ENCODE data around the gene LRIG2.
A peak's percentile ranks its signal among the peaks of the same experiment; 100 is the strongest.
"Not testable (repeated sequence)": the region's sequence is repeated elsewhere in the genome, so short reads cannot be mapped to it uniquely, and the experiment has no call there.

The LRIG2 gene

DNA sequence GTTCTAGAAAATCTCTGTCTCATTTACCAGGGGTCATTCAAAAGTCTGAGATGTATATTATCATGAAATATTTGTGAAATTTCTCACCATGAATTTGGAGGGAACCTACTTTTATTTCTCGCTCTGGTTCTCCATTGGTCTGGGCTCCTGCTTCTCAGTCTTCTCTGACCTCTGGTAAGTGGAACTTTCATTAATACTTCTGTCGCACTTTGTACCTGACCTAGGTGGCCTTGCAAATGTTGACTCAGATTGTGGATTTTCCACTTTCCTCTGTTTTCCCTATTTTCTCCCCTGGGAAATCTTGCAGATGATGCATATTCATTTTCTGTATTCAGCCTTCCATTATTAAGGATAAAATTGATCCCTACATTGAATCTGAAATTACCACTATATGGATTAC lies 53.2 kb downstream of the LRIG2 start:
- no peak for DNase-seq (ENCODE audit: low read depth)

DNA sequence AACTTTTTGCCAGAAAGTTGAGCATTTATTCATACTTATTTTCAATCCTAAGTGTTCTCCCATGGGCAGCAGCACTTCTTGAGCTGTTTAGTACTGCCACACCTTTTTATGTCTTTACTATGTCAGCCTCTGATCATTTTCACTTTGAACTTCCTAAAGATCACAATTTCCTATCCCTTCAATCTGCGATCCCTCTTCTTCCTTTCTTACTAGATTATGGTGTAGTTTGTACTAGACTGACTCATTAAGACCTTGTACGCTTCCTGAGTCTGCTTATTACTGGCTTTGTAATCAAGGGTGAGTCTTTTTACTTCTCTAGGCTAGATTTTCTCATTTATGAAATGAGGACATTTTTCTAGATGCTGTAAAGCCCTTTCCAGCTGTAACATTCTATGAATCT lies 55.1 kb downstream of the LRIG2 start:
- DNase-seq (ENCODE audit: low read depth) = no peak

DNA sequence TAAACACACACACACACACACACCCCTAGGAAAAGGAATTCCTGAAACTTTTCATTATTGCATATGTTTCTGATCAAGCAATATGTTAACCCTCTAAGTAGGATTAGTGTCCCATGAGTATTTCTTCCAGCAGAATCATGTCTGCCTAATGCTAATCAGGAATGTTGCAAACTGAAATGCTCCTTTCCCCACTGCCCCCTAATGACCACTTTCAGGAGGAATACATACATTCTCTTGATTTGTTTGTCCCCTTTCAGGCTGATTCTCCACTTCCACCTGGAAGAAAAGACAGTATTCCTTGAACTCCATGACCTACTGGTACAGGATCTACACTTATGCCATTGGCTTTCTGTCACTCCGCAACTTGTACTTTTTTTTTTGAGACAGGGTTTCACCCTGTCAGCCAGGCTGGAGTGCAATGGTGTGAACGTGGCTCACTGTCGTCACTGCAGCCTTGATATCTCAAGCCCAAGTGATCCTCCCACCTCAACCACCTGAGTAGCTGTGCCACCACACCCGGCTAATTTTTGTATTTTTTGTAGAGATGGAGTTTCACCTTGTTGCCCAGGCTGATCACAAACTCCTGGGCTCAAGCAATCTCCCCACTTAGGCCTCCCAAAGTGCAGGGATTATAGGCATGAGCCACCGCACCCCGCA lies 56.7 kb downstream of the LRIG2 start:
- no peak for DNase-seq (ENCODE audit: low read depth)

DNA sequence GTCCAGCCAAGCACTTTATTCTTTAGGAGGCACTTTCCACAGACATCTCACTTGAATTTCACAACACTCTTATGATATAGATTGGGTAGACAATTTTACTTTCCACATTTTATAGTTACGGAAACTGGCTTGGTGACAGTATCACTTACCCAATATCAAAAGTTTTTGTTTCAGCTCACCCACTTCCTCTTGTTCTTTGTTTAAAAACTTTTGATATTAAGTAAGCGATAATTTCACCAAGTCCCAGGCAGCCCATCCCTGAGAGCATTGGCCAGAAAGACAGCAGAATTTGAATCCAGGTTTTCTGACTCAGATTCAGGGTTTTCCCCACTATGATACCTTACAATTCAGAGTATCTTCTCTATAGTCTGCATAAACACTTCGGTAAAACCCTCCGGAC lies 60.0 kb downstream of the LRIG2 start:
- DNase-seq (ENCODE audit: low read depth) = no peak

DNA sequence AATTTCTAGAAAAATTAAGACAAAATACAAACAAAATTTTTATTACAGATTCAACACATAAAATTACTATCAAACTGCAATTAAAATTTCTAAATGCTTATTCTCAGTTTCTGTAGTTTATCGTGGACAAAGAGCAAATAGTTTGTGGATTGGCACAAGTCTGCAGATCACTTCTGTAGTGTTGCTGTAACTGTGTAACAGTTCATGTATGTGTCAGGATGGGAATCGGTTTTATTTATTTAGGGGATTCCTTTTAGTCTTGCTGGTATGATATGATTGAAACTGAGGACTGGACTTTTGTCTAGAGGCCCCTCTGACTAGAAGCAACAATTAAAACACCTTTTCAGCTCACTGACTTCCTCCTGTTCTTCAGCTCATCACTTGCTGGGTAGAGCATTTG lies 60.8 kb downstream of the LRIG2 start:
- no peak for DNase-seq (ENCODE audit: low read depth)

DNA sequence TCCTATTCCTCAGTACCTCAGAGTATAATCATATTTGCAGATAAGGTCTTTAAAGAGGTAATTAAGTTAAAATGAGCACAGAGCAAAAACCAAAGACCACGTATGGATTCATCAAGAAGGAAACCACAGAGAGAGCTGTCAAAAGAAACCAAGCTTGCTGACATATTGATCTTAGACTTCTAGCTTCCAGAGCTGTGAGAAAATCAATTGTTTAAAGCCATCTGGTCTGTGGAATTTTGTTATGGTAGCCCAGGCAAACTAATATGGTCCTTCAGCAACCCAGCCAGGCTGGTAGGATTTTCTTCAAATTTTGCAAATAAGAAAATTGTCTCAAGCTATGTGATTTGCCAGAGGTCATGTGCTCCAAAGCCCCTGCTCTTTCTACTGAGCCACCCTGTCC lies 62.5 kb downstream of the LRIG2 start:
- no peak for DNase-seq (ENCODE audit: low read depth)

DNA sequence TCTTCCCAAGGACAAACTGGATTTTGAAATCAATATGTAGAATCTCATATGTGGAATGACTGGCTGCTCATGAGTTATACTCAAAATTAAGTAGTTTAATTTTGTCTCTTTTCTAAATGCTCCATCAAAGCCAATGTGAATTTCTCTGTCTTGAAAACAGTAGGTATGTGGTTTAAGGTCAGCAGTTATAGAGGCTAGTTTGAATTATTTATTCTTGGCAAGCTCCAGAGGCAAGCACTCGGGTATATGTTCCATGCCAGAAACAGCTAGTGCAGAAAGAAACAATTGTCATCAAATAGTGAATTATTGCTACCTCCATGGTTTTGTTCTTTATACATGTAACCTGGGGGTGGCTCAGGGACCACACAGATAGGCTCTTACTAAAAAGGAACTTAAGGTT lies 63.5 kb downstream of the LRIG2 start:
- DNase-seq (ENCODE audit: low read depth) = no peak

DNA sequence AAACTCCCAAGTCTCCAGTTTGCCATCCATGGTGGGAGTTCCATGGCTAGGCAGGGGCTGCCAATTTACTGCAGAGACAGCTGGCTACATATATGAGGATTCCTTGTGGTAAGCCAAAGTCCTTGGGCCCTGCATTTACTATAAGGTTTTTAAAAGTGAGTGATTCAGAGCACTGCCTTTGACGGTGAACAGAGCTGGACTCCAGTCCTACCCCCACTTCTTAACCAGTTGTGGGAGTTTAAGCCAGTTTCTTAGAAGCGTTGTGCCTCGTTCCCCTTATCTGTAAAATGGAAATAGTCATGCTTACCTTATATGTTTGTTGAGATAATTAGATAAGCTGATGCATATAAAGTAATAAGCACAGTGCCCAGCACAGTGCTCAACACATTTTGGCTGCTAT lies 64.6 kb downstream of the LRIG2 start:
- no peak for DNase-seq (ENCODE audit: low read depth)

DNA sequence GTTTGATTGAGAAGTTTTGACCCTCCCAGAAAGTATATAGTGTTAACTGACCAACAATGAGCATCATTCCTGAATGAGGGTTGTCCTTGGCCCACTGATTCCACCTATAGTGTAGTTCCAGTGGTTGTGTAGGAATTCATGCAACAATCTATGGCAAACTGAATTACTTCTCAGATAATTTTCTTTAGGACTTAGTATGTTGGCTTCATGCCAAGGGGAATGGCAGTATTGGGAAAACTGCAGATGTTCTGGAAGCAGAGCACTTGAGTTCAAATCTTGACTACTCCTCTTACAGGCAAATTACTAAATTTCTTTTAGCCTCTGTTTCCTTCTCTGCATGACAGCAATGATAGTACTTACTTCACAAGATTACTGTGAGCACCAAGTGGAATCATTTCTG lies 65.8 kb downstream of the LRIG2 start:
- no peak for DNase-seq (ENCODE audit: low read depth)

DNA sequence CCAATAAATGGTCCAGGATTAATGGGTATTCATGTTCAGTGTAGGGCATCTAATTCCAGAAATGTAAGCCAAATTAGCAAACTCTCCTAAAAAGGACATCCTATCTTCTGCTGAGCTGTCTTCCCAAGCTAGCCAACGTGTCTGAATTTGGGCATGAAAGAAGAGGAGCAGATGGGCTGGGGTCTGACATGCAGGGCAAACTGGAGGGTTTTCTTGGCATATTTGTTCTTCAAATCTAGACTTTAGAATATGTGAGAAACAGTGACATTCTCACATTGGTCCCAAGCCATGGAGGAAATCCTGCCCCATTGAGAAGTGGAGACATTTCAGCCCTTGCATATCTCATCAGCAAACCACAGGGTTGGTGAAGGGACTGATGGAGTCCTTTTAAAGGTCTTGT lies 67.2 kb downstream of the LRIG2 start:
- no peak for DNase-seq (ENCODE audit: low read depth)

DNA sequence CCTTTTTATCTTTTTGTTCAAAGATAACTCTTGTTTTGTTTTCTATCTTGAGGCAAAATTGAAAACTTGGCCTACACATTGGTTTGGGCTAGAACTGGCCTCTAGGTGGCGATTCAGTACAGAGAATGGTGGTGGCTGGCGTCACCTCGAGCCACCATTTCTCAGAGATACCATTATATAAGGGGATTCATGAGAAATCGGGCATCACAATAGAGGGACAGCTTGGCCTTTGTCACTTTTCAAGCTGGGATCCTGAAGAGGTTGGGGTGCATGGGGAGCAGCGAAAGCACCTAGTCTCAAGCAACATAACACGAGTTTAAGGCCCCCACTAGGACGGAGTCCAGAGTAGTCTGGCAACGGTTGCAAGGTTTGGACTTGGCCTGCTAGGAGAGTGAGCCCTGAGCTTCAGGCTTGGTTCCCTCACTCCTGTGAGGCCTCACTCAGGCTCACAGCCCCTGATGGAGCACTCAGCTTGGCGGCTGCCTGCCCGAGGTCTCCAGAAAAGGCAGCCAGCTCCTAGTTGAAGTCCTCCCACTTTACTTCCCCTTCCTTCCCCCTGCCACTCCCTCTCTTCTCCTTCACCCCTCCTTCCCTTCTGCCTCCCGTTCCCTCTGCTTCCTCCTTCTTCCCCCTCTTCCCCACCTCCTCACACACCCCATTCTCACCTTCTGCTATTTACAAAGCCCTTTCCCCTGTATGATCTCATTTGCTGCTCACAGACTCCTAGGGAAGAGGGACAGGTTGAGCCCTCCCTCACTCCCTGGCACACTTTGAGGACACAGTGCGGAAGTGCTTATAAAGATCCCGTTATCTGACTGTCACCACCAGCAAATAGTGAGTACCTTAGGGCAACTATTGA lies 67.8 kb downstream of the LRIG2 start:
- peak; percentile 70 for DNase-seq (ENCODE audit: low read depth)

DNA sequence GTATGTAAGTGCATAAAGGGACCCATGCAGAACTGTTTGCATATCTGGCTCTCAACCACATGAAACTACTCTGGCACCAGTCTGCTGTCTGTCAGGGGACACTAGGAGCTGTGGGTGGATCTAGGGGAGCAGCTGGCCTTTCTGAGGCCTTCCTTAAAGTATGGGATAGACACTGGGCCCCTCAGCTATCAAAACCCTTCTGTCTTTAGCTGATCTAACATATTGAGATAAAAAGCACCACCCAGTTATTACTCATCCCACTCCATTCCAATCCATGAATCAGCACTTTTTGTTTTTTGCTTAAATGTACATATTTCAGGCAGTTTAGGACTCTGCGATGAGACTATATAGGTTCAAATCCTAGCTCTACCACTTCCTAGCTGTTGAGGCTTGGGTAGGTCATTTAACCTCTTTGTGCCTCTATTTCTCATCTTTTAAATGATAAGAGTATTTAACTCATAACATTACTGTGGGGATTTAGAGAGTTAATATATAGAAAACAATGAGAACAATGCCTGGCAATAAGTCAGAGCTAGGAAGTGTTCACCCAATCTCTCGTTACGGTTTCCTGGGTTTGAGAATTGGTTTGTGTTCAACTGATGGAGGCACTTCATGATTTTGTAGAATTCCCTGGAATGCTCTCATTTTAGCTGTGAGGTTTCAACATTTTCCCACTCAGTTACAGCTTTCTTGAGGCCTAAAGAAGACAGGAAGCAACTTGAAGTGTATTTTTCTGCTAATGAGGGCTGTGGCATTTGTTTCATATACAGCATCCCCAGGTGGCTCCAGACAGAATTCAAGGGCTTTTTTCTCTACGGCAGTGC lies 68.9 kb downstream of the LRIG2 start:
- peak; percentile 58 for DNase-seq (ENCODE audit: low read depth)

DNA sequence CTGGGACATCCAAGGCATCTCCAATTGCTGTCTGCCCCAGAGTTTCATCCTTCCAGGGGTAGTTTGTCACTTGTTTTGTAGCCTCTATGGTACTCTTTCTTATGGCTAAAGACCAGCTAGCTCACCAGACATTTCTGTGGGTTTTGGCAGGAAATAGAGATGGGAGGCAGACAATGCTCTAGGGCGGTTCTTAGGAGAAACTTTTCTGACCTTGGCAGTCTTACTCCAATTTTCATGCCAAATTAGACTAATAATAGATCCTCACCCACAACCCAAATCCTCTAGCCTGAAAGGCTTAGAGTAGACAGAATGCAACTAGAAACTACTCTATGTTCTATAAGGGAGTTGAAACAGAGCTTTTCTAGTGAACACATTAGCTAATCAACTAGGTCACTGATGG lies 69.8 kb downstream of the LRIG2 start:
- peak; percentile 79 for DNase-seq (ENCODE audit: low read depth)

DNA sequence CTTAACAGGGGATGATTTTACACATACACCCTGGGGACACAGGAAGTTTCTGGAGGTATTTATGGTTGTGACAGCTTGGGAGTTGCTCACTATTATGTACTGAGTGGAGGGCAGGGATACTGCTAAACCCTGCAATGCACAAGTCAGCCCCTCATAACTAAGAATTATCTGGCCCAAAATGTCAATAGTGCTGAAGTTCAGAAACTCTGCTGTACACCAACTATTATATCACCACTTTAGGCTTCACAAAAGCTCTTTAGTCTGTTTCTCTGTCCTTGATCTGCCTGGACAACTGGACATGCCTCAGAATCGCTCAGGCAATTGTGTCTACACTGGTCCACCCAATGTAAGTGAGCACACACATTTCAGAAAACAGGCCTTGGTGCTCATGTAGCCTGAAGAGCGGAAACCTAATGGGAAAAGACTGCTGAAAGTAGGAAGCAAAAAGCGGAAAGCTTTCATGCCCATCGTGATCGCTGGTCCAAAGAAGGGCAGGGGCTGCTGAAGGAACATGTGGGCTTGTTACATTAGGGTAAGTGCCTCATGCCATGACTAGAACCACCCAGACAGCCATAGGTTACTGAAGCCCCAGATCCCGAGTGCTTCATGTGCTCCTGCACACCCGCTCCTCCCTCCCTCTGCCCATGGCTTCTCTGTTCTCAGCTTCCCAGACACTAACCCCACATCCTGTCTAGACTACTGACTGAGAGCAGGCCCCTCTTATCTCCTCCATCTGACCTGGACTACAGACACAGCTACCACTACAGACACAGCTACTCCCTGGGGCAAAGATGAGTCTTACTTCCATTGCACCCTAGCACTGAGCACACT lies 73.5 kb downstream of the LRIG2 start:
- DNase-seq (ENCODE audit: low read depth) = peak; percentile 80

DNA sequence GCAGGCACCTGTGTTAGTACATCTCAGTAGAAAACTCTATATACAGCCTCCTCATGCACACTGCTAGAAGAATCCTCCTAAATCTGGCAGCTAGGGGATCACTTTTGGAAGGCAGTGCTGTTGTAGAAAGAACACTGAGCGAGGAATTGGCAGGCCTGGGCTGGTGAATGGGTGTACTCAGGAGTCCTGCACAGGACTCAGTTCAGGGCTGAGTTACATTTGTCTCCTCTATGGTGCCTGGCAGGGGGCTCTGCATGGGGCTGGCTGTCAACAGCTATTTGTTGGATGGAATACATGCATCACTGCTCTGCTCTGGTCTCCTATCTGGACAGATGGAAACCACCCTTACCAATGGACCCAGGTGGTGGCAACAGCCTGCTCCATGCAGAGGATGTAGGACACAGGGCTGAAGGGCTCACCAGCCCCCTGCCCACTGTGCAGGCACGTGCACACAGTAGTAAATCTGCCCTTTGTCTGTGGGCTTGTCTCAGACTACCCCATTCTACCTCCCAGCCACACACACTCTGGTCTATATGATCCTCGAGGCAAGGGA lies 74.2 kb downstream of the LRIG2 start:
- DNase-seq (ENCODE audit: low read depth) = no peak

DNA sequence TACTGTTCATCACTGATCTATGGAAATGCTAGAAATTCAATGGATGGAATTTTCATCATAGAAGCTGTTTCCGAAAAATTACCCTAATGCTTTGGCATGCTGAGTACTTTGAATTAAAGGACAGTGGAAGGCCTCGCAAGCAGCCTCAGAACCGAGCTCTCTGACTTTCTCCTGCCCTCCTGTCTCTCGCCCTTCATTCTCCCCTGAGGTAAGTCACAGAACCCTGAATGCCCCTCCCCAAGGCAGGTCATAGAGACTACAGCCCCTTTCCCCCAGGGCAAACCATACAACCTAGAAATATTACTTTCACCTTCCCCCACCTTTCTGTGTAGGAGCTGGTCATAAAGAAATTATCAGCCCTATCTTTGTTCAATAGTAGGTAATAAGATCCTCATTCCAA lies 74.8 kb downstream of the LRIG2 start:
- no peak for DNase-seq (ENCODE audit: low read depth)

DNA sequence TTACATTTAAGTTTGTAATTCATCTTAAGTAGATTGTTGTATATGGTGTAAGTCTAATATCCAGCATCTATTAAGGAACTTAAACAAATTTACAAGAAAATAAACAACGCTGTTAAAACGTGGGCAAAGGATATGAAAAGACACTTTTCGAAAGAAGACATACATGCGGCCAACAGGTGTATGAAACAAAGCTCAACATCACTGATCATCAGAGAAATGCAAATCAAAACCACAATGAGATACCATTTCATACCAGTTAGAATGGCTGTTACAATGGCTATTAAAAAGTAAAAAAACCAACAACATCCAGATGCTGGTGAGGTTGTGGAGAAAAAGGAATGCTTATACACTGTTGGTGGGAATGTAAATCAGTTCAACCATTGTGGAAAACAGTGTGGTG lies 77.5 kb downstream of the LRIG2 start:
- DNase-seq (ENCODE audit: low read depth) = not testable (repeated sequence)

DNA sequence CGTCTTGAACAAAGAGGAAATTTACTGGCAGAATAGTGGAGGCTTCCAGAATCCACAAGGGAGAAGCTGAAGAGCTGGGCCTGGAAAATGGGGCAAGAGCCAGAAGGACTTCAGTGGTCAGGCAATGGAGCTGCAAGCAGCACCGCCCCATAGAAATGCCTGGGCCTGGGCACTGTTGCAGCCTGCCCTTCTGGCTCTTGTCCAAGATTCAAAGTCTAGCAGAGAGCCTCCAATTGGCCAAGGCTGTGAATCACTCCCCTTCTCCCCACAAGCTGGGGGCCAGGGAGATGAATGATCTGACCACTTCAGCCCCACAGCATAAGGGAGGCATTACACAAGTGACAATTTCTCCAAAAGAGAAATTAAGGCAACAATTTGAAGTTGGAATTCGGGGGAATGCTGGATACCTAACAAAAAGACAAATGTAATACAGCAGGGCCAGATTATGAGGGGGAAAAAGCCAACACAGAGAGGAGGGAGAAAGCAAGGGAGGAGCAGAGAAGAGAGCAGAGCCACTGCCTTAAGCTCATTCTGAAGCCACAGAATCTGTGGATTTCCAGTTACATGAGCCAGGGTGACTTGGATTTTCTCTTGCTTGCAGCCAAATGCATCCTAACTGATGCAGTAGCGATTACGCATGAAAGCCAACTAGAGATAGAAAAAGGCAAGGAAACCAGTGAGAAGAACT lies 80.3 kb downstream of the LRIG2 start:
- DNase-seq (ENCODE audit: low read depth) = peak; percentile 20

DNA sequence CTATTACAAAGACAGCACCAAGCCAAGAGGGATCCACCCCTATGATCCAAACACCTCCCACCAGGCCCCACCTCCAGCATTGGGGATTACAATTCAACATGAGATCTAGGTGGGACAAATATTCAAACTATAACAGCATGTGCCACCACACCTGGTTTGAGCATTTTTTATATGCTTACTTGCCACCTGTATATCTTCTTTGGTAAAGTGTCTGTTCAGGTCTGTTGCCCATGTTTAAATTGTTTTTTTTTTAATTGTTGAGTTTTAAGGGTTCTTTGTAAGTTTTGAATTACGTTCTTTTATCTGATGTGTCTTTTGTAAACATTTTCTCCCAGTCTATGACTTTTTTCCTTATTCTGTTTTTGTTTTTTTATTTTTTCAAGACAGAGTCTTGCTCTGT lies 83.4 kb downstream of the LRIG2 start:
- DNase-seq (ENCODE audit: low read depth) = no peak

DNA sequence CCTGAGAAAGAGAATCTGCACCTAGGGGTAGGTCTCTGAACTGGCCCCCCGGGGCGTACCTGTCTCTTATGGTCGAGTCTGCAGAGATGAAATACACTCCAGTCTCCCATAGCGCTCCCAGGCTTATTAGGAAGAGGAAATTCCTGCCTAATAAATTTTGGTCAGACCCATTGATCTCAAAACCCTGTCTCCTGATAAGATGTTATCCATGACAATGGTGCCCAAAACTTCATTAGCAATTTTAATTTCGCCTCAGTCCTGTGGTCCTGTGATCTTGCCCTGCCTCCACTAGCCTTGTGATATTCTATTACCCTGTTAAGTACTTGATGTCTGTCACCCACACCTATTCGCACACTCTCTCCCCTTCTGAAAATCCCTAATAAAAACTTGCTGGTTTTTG lies 85.7 kb downstream of the LRIG2 start:
- DNase-seq (ENCODE audit: low read depth) = not testable (repeated sequence)

DNA sequence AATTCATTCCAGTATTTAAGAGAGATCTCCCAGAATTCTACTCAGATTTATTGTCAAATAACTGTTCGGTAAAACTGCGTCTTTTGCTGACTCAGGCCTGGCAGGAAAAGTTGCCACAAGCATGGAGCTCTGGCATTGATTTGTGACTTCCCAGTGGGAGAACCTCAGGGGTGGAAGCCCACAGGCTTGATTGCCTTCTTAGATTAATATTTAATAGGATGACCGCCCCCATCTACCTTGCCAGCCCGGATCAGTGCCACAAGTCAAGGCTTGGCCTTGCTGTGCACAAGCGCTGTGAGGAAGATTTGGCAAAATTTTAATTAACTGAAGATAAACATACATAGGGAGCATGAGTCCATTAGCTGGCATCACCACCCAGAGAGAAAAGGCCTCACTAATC lies 93.5 kb downstream of the LRIG2 start:
- DNase-seq (ENCODE audit: low read depth) = no peak
